Heart right ventricle (tissue), 16 donors: Measurements from ENCODE around the gene FHIT. TPM values are rescaled to one million over a fixed set of nuclear protein-coding genes. Genes with fewer than 3 reads are reported as not detected.

Experiments
- ATAC-seq, 8 donors: fragments of 200-7000 bp; cut with Tn5 transposase; one replicate each; pipeline ENCODE4 v1.9.1; 2020; ENCODE audit warnings: mild to moderate bottlenecking in 8 of 8, moderate library complexity in 8 of 8, moderate number of reproducible peaks in 1 of 8
- DNase-seq, 2 donors: peaks; one replicate each; pipeline ENCODE4 v3.0.0-alpha.2; 2020
- H3K27ac ChIP-seq, 10 donors: fragments of 200-600 bp; sonication (generic) in 2 of 10; one replicate each; pipeline versions ENCODE4 v1.5.0 to v1.8.0; 2020 to 2022; ENCODE audit warnings: mild to moderate bottlenecking in 3 of 10
- H3K27me3 ChIP-seq, 7 donors: fragments of 200-600 bp; one replicate each; pipeline ENCODE4 v1.8.0; 2021 to 2022; ENCODE audit warnings: mild to moderate bottlenecking in 2 of 7
- H3K36me3 ChIP-seq, 9 donors: fragments of 200-600 bp; sonication (generic) in 1 of 9; one replicate each; pipeline versions ENCODE4 v1.5.0 to v1.8.0; 2020 to 2022; ENCODE audit warnings: mild to moderate bottlenecking in 2 of 9
- H3K4me1 ChIP-seq, 9 donors: fragments of 200-600 bp; sonication (generic) in 1 of 9; one replicate each; pipeline versions ENCODE4 v1.5.0 to v1.8.0; 2020 to 2022; ENCODE audit warnings: mild to moderate bottlenecking in 4 of 9
- H3K4me3 ChIP-seq, 10 donors: fragments of 200-600 bp; sonication (generic) in 2 of 10; one replicate each; pipeline versions ENCODE4 v1.5.0 to v1.8.0; 2020 to 2022; ENCODE audit warnings: mild to moderate bottlenecking in 7 of 10, moderate library complexity in 2 of 10
- H3K9me3 ChIP-seq, 11 donors: fragments of 200-600 bp in 10 of 11; sonication (generic) in 2 of 11; one replicate each; pipeline versions ENCODE4 v1.5.0 to v1.8.0; 2013 to 2022; ENCODE audit warnings: mild to moderate bottlenecking in 2 of 11, control low read depth in 1 of 11, moderate library complexity in 1 of 11
- CTCF ChIP-seq, 9 donors: fragments of 200-600 bp; sonication (generic) in 2 of 9; IDR thresholded peaks; one replicate each; pipeline versions ENCODE4 v1.5.0 to v1.8.0; 2021 to 2022; ENCODE audit warnings: antibody characterized with exemption in 9 of 9, mild to moderate bottlenecking in 5 of 9, moderate library complexity in 1 of 9
- WGBS, 2 donors: extraction: QIAGEN DNeasy Blood & Tissue Kit; methylation state at CpG; one replicate each; pipeline ENCODE4 v1.1.7; 2013; ENCODE audit warnings: inconsistent platforms in 1 of 2; 5-methylcytosine and 5-hydroxymethylcytosine counted together
- intact Hi-C, 10 donors: fragments of 100-400 bp; cut with DNase I; formaldehyde crosslinking; loops; one replicate each; pipeline versions ENCODE4 v1.11.1 to v1.14.2; 2022
- polyA plus RNA-seq, 2 donors: library from polyadenylated mRNA; stranded (reverse); fragments of 200-250 nt; gene quantifications; one replicate each; pipeline ENCODE4 v1.2.3, GENCODE V29; 2013
- total RNA-seq, 10 donors: library from RNA; stranded (reverse); fragmentation: NEBNext Ultra II Directional in 3 of 10; extraction: Animal tissue kit (Norgen Biotek cat#: 25700) in 3 of 10; gene quantifications; one replicate each; pipeline versions ENCODE4 v1.2.1 to v1.2.4, GENCODE V29; 2021 to 2023
- donor health status: Arrhythmogenic right ventricular cardiomyopathy.
- donor health status: ischemic (EF 13 %, LVEDD 7.1; RV severe dilation, severe dysfunction).
- donor health status: healthy with polysubstance abuse.
- donor health status: DM: no; HTN: yes; CAD: no.
- donor health status: DM: no; HTN: no; CAD: no.
- donor health status: ischemic (EF 25% LVEDD 6.9; RV normal size, moderate dysfunction).
- donor health status: ischemic (EF 25% LVEDD 5.7; RV mildly dilated, moderate dysfunction).
- donor health status: healthy.
- donor health status: DM: yes; HTN: yes; CAD: no.
- donor health status: Ischemic cardiomyopathy.
- donor health status: ischemic (EF 35%, LVEDD 5.7; RV mildly dilated, moderate dysfunction).
- donor health status: nonischemic (EF 11% LVEDD 7.7; RV severe dilation, severe dysfunction).
- donor health status: DM: yes; HTN: yes; CAD: no.
- donor health status: PGD.
- donor health status: ischemic (EF 29% LVEDD 5.4; RV normal size, mild dysfunction).
- donor health status: nonischemic (EF 23%, LVEDD 6.1; RV moderate dilation, normal function).

The FHIT gene
- total and polyA plus RNA-seq, 12 donors = 4.7 to 25.5 (median 18.3) TPM

- Histone ChIP-seq H3K36me3 (no peaks in the 10 kb centered on the region), H3K4me3 (no peak overlapping the region), H3K4me1 (no peaks in the 10 kb centered on the region), H3K27ac (no peak overlapping the region), H3K27me3 (no peaks in the 10 kb centered on the region), H3K9me3 (no peaks in the 10 kb centered on the region)
- intact Hi-C loops = no loop called here
- no peak for ATAC-seq
- no peak for DNase-seq
- WGBS, 2 donors = 56 to 67% methylated on average over 3 of the region's 3 CpGs
- TF ChIP-seq CTCF (IDR thresholded peaks at IDR 0.05) = no peak
Observed at GRCh38 chr3:60767536-60767935, 483.7 kb downstream of the FHIT start.

- 95 to 98% methylated on average over 3 of the region's 3 CpGs for WGBS, 2 donors
- ATAC-seq = no peak
- Histone ChIP-seq H3K36me3 (no peaks in the 10 kb centered on the region), H3K27ac (no peak overlapping the region), H3K4me1 (no peaks in the 10 kb centered on the region), H3K27me3 (no peaks in the 10 kb centered on the region), H3K9me3 (no peaks in the 10 kb centered on the region), H3K4me3 (no peak overlapping the region)
- DNase-seq = no peak
- TF ChIP-seq CTCF (IDR thresholded peaks at IDR 0.05) = no peak
- intact Hi-C loops = no loop called here
Observed at GRCh38 chr3:60765776-60766175, 485.5 kb downstream of the FHIT start.

- no peak overlapping the region for H3K27ac ChIP-seq
- intact Hi-C loops = no loop called here
- H3K4me3 ChIP-seq = no peak overlapping the region
- no peaks in the 10 kb centered on the region for H3K9me3 ChIP-seq
- peaks cover 0 to 3% (median 0%) of the 10 kb centered on the region in 9 donors for H3K4me1 ChIP-seq
- no peaks in the 10 kb centered on the region for H3K36me3 ChIP-seq
- WGBS, 2 donors = 92 to 99% methylated on average over 2 of the region's 2 CpGs
- DNase-seq = no peak
- ATAC-seq = no peak
- no peaks in the 10 kb centered on the region for H3K27me3 ChIP-seq
- no peak for TF ChIP-seq CTCF (IDR thresholded peaks at IDR 0.05)
Observed at GRCh38 chr3:60764870-60765269, 486.4 kb downstream of the FHIT start.

- ATAC-seq (no peak), DNase-seq (no peak)
- TF ChIP-seq CTCF (IDR thresholded peaks at IDR 0.05) = no peak
- Histone ChIP-seq H3K36me3 (no peaks in the 10 kb centered on the region), H3K4me3 (no peak overlapping the region), H3K27me3 (no peaks in the 10 kb centered on the region), H3K4me1 (peaks cover 0 to 11% (median 0%) of the 10 kb centered on the region in 9 donors), H3K9me3 (no peaks in the 10 kb centered on the region), H3K27ac (no peak overlapping the region)
- 95% methylated on average over 3 of the region's 3 CpGs for WGBS, 2 donors
- intact Hi-C loops = no loop called here
Observed at GRCh38 chr3:60760145-60760544, 491.1 kb downstream of the FHIT start.
